22Rv1 (cell line): Measurements from ENCODE around the gene SIGLEC10.

Experiments used
- CTCF ChIP-seq: fragments of 450-650 bp; IDR thresholded peaks from 2 replicates; pipeline ENCODE4 v1.5.1; 2017; ENCODE audit warnings: mild to moderate bottlenecking
- ZFX ChIP-seq: fragments of 450-650 bp; IDR thresholded peaks from 2 replicates; pipeline ENCODE4 v1.6.1; 2017; ENCODE audit warnings: antibody characterized with exemption, borderline replicate concordance

GRCh38 chr19:51458051-51458645, 40.7 kb upstream of the SIGLEC10 start, which contains the start of gene SIGLEC8:
- TF ChIP-seq CTCF (no peak), ZFX (no peak)
